OCI-M2 (cell line): ENCODE measurements around the gene SLC19A1.

Experiments used
- DNase-seq: peaks from one replicate; lab custom pipeline; 2025; ENCODE audit not compliant: unreplicated experiment; lab: John Stamatoyannopoulos, UW

The SLC19A1 gene

DNA sequence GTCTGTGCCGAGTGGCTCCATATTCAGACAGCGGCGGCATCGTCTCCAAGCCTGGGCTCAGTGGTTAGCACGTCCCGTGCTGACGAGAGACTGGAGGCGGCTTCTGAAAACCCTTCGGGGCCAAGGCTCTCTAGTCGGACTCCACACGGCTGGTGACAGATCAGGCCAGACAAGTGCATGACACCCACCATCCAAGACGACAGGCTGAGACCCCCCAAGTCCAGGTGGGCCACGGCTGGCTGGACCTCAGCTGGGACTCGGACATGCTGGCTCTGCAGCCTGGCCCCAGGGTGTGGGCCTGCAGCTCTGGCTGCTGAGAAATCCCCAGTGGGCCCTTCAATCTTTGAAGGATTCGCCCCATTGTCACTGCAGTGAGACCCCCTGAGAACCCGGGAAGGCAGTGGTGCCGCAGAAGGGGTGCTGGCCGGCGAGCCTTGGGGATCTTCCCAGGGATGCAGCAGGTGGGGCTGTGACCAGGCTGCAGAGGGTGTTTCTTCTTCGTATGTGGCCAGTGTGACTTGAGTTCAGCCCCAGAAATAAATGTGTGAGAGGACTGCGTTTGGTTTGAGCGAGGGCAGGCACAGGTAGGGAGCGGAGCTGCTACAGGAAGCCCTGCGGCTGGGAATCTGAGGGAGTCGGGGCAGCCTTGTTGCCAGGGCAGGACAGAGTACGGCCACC lies 15.9 kb upstream of the SLC19A1 start:
- no peak for DNase-seq

DNA sequence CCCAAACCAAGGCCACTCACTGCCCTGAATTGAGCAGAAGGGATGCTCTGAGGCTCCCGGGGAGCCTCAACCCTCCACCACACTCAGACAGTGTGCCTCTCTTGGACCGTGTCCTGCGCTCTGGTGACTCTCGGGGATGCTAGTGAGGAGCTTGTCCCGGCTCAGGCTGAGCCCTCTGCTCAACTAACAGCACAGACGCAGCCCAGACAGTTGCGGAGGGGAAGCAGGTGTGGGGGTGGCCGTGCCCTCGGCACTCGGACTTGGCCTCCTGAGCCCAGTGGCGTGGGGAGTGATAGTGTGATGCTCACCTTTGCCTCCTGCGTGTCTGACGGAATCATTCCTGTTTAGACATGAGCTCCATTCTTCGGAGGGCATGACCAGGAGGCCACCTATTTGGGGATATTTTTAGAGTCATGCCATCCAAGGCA lies 15.4 kb upstream of the SLC19A1 start:
- no peak for DNase-seq

DNA sequence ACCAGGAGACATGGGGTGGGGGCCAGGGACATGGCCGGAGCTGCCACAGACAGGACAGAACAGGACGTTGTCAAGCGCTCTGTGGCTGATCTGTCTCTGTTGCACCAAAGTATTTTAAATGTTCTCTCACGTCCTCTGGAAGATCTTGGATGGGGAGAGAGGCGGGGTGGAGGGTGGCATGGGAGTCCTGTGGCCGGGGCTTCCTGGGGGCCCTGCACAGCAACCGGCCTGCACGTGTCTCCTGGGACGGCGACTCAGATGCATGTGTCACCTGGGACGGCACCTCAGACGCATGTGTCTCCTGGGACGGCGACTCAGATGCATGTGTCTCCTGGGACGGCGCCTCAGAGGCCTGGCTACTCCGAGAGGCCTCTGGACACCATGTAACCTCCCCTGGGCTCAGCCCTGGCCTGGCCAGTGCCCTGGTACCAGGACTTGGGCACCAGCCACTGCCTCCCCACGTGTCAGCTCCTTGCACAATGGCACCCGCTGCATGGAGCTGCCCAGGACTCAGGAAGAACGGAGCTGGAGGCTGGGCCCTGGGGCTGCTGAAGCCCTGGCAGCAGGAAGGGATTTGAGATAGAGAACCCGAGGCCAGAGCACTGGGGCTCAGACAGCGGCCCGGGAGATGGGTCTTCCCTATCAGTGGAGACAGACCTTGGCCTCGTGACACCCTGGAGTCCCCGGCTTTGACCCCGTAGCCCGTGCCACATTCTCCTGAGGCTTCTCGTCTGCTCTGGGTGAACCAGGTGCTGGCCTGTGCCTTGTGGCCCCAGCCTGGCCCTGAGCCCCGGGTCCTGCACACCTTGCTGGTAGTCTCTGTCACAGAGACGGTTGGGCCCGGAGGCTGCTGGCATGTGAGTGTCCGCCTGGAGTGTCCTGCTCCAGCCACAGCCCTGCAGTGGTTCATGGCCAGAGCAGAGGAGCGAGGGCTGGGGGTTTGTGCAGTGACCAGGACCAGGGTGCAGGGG lies 14.7 kb upstream of the SLC19A1 start:
- DNase-seq: no peak

DNA sequence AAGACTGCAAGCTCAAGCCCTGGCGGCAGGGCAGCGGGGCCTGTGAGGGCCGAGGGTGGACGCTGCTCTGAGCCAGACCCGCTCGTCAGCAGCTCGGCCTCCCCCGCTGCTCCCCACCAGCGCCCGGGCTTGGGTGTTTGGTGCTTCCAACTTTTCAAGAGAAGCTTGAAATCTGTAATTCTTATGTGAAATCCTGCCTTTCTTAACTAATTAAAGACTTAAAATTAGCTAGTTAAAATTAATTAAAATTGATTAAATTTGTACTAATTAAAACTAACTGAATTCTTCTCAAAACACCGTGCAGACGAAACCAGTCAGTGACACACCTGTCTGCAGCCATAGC lies 14.0 kb upstream of the SLC19A1 start:
- no peak for DNase-seq

DNA sequence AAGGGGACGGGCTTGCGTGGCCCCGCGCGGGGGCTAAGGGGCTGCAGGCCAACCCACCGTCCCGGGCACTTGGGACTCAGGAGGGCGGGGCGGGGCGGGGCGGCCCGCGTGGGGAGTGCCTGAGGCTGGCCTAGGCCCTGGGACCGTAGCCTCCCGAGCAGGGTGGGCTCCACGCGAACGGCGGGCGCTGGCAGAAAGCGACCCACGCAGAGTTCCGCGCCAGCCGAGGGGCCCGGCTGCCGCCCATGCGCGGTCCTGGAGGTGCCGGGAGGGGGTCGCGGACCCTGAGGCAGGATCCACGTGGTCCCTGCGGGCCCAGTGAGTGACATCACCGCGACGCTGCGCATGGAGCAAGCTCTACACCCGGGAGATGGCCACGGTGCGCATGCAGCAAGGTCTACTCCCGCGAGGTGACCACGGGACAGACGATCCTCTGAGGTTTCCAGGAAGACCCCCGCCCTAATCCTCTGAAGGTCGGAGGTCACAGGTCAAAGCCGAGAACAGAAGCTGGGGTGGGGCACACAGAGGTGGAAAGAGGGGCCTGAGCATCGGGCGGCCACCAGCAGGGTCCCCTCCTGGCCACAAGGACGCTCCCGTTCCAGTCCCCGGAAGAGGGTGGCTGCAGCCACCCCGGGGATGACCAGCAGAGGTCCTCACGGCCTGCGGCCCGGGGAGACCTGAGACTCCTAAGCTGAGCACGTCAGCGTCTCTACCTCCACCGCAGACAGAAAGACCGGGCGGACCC lies 13.5 kb upstream of the SLC19A1 start:
- DNase-seq: peak; percentile 99

DNA sequence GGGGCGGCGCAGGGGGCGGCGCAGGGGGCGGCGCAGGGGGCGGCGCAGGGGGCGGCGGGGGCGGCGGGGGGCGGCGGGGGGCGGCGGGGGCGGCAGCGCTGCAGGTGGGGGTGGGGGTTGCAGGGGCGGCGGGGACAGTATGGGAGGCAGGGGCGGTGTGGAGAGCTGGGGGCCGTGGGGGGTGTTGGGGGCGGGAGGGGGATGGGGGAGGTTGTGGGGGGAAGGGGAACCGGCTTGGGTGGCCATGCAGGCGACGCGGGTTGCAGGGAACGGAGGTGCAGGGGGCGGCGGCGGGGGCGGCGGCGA lies 13.0 kb upstream of the SLC19A1 start:
- no peak for DNase-seq

DNA sequence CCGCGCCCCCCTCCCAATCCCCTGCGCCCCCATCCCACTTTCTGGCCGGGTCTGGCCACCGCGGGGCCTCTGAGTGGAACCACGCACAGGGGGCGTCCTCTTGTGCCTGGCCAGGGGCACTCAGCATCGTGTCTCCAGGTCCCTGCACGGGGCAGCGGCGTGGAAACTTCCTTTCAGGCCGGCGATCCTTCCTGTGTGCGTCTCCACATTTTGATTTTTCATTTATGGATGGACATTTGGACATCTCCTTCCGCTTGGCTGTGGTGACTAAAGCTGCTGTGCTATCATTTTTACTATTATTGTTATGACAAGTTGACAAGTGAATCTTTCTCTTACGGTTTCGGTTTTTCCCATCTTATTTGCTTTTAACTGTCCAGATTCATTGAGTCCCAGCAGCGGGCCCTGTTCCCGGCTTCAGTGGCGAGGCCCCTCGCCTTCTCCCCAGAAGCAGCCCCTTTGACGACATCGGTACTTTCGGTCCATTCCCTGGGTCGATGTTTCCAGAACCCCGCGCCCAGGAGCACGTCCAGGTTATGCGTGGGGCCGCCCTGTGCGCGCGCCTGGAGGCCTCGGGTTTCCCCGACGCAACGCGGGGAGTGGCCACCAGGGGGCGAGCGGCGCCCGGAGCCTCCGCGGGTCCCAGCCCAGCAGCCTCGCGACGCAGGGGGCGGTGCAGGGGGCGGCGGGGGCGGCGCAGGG lies 12.4 kb upstream of the SLC19A1 start:
- peak; percentile 98 for DNase-seq

DNA sequence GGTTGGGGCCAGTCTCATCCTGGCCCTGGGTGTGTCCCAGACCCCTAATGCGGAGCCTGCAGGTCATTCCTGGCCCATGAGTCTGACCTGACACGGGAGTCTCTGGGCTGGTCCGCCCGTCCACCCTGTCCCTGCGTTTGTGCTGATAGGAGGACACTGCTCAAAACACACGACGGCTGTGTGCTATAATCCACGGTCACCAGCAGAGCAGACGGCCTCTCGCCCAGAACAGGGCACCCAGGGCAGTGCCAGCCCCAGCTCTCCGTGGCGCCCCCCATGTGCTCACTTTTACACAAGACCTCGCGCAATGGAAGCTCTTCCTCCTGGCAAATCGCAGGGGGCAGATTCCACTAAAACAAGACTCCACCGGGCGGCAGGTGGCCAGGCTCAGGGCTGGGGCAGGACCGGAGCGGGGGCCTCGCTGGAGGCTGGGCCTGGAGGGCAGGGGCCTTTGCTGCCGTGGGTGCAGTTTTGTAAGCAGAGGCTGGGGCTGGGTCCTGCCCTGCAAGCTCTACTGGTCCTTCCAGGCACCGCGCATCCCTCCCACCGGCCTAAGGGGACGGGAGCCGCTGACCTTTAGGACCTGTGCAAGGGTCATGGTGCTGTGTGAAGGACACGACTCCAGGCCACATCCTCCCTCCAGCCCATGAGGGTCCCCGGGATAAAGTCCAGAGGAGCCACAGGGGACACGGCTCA lies 10.6 kb upstream of the SLC19A1 start:
- no peak for DNase-seq

DNA sequence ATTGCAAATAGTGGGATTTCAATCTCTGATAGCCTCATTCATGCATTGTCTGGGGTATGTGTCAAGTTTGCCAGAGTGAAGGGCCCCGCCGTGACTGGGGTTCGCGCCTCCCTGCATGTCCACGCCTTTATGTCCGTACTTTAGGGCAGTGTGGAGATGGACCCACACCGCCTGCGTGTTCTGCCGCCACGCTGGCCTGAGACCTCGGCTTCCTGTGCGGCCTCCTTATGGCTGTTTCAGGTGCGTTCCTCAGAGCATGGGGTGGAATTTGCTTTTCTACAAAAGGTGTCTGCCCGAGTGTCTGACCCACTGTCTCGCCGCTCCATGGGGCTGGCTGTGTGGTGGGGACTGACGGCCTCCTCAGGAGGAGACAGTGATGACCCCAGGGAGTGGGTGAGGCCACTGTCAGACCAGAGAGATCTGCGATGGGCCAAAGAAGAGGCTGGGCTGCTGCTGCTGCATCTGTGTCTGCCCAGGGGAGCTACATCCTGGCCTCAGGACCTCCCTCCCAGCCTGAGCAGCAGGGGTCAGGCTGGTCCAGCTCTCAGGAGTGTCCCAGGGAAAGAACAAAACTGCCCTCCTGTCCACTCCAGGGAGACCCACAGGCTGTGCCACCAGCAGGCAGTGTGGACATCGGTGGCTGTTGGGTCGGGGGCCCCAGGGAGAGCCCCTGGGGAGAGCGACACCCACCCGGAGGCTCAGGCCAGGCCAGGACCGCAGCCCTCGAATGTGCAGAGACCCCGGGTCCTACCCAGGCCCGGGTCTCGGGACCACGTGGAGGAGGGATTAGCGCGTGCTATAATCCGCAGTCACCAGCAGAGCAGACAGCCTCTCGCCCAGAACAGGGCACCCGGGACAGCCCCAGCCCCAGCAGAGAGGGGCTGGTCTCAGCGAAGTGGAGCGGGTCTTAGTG lies 9.8 kb upstream of the SLC19A1 start:
- no peak for DNase-seq

DNA sequence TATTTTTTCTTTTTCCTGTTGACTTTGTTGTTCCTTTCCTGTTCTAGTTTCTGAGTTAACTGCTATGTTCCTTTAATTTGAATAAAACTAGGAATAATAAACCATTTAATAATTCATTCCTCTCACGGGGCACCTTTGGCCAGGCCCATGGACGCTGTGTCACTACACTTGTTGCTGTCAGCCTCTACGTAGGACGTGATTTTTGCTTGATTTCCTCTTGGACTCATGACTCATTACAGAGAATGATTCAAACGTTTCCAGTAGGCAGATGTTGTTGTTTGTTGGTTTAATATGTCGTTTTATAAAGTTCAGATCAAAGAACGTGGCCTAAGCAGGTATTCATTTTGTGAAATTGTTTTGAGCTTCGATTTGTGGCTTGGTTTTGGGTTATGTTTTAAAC lies 9.1 kb upstream of the SLC19A1 start:
- DNase-seq: no peak

DNA sequence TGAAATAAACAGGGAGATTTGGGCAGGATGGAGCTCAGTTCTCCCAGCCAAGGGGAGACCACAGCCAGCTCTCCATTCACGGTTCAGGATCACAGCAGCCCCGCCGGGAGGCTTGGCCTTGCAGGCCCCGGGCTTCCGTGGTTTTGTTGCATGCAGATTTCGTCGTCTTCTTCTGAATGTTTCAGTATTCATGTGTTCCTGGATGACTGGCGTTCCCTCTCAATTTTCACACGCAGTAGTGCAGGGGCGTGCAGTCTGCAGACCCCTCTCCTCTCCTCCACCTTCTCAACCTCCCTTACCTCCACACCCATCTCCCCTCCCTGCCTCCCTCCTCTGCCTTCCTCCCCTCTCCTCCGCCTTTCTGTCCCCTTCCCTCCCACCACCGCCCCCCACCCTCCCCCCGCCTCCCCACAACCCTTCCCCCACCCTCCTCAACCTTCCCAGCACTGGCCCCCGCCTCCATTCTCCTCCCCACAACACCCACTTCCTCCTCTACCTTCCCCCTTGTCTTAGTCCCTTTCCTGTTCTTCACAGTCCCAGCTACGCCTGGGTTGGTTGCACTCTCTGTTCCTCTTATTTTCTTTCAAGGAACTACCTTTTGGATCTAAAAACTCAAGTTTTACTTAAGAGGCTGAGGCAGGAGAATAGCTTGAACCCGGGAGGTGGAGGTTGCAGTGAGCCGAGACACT lies 8.4 kb upstream of the SLC19A1 start:
- no peak for DNase-seq

DNA sequence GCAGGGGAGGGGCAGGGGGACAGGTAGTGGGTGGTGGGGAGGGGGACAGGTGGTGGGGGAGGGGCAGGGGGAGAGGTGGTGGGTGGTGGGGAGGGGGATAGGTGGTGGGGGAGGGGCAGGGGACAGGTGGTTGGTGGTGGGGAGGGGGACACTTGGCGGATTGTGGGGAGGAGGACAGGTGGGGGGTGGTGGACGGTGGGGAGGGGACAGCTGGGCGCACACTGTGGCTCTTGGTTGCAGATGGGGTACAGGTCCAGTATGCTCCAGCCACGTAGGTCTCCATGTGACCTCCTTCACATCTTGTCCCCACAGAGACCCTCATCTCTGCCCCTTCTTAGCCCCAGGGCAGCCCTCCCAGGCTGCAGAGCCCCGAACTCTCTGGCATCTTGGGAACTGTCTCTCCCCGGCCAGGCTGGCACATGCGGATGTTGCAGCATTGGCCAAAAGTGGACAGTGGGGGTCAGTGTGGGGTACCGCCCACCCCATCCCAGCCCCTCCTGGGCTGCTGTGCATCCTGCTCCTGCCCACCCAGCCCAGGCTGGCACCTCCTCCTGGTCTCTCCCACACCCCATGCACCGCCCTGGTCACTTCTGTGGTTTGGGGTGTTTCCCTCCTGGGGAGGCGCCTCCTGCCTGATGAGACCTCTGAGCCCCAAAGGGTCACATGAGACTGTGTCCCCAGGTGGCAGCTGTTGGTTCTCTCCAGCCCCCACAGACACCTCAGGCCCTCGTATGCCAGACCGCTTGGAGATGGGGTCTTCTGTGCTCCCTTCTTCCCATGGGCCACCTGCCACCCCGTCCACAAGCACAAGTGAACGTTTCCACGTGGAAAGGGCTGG lies 7.6 kb upstream of the SLC19A1 start:
- DNase-seq: no peak

DNA sequence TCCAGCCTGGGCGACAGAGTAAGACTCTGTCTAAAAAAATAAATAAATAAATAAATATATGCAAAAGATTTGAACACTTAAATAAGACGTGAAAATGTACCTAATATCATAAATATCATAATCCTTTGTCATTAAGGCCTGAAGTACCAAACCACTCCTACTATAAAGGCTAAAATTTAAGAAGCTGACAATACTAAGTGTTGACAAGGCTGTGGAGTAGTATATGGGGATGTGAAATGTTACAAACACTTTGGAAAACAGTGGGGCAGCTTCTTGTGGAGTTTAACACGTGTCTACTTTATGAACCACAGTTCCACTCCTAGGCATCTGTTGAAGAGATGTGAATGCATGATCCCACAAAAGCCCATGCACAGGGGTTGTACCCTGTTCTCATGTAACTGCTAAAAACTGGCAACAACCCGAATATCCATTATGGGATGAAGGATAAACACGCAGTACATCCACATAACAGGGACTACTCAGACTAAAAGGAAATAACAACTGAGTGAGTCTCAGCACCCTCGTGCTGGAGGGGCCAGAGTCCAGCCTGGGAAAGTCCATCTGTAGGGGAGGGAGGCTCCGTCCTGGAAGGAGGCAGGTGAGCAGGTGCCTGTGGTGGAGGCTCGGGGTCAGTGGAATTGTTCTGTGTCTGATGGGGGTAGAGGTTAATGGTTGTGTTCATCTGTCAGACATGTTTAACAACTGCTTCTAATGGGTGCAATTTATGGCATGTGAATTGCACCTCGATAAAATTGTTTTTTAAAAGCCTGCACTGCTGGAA lies 6.7 kb upstream of the SLC19A1 start:
- DNase-seq: no peak

DNA sequence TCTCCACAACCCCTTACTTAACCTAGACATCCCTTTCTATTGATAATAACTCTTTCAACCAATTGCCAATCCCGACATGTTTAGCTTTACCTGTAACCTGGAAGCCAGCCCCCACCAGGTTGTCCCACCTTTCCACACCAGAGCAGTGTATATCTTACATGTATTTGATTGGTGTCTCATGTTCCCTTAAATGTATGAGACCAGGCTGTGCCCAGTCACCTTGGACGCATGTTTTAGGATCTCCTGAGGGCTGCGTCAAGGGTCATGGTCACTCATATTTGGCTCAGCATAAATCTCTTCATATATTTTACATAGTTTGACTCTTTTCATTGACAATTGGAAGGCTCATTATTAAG lies 5.3 kb upstream of the SLC19A1 start:
- DNase-seq: no peak

DNA sequence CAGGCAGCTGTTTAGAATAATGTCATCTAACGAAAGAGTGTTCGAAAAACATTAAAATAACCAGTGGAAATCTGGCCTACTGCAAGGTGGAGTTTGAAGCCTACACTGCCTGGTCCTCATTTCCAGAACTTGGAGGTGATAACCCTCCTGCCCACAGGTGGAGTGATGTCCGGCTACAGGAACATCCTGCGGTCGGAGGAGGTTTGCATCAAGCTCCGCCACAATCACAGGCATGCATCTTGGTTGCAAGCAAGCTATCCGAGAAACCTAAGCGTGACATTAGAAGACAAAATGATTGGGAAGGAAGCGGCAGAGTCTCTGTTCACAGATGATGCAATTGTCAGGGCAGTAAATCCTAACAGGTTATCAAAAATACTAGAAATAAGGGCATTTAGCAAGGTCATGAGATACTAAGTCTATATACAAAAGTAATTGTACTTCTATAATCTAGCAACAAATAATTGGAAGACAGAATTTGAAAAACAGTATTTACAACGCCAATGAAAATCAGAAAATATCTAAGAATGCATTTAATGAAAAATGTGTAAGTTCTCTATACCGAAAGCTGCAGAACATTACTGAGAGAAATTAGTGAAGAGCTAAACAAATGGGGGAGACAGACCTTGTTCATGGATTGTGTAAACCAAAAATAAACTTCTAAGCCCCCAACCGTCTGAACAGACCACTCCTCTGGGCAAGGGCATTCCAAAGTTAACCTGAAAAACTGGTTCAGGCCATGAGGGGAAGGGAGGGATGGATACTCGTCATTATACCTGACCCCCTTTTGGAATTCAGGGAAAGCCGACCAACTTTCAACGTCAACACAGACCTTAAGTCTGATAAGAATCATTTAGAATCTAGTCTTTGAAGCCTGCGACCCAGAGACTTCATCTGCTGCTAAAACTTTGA lies 4.7 kb upstream of the SLC19A1 start:
- no peak for DNase-seq

DNA sequence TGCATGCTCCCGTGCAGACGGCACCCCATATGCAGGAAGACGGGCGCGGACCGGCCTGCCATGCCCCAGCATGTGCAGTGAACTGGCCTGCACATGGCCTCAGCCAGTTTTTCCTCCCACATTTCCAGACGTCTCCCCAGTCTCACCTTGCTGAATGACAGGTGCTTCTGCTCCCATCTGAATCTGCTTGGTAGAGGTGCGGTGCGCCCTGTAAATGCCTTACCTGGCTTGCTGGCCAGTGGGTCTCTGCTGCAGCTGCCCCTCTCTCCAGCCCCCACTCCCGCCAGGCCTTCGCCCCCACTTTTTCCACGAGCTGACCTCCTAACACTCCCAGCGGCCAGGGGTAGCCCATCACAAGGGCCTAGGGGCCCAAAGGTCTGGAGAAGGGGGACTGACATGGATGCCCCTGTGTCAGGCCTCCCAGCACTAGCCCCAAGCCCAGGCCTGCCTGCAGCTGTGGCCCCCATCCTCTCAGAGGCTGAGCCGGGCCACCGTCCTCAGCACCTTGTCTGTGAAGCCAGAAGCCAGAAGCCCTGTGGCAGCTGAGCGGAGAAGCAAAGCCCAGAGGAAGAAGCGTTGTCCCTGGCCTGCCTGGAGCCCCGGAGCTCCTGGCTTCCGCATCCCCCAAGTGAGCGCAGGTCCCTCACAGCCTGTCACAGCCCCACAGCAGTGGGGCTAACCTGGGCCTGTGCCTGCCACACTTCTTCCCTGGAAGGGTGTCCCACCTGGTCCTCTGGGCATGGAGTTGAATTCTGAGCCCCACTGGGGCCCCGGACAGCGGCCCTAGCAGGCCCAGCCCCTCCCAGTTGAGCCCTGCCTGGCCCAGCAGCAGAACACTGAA lies 3.7 kb upstream of the SLC19A1 start:
- no peak for DNase-seq
